Psoas muscle (tissue), 7 donors: Measurements from ENCODE around the gene NR1I2. TPM values are rescaled to one million over a fixed set of nuclear protein-coding genes. Genes with fewer than 3 reads are reported as not detected.

Experiments
- polyA plus RNA-seq, 3 donors: library from polyadenylated mRNA; stranded (reverse); fragments of 200-250 nt; gene quantifications; one replicate each; pipeline ENCODE4 v1.2.3, GENCODE V29; 2013
- total RNA-seq, 4 donors: library from RNA; stranded (reverse); fragmentation: NEBNext Ultra II Directional in 2 of 4; extraction: Animal tissue kit (Norgen Biotek cat#: 25700) in 2 of 4; gene quantifications; one replicate each; pipeline versions ENCODE4 v1.2.1 to v1.2.4, GENCODE V29; 2021 to 2023
- donor health status: healthy with polysubstance abuse.
- donor health status: DM: no; HTN: no; CAD: no; lungs with moderate emphysema.
- donor health status: Bipolar disorder and iron deficiency.
- donor health status: healthy.
- donor health status: DM: no; HTN: no; CAD: no.
- donor health status: DM: no; HTN: no; CAD: no.
- donor health status: DM: yes; HTN: yes; CAD: no.

NR1I2 gene
- total and polyA plus RNA-seq, 7 donors, result 0.03 to 0.05 TPM; not detected in 5

Other genes starting within 250 kb of the NR1I2 start
- under 1 TPM in 1 of 4 donors, not detected in 3; 0.22 TPM for gene CD80, start 222.5 kb upstream of the NR1I2 start, total RNA-seq
- gene CD80, start 222.5 kb upstream of the NR1I2 start, polyA plus RNA-seq, result under 1 TPM in 2 of 3 donors, not detected in 1; 0.06 to 0.07 TPM
- 10 to 100 TPM; 12.6 to 16.9 (median 14.5) TPM for gene ADPRH, start 202.6 kb upstream of the NR1I2 start, total RNA-seq
- gene ADPRH, start 202.6 kb upstream of the NR1I2 start, polyA plus RNA-seq, result 10 to 100 TPM in 2 of 3 donors, 1 to 10 TPM in 1; 5.2 to 16.6 (median 15.0) TPM
- gene PLA1A, start 184.2 kb upstream of the NR1I2 start, total RNA-seq, result 10 to 100 TPM in 1 of 4 donors, 1 to 10 TPM in 3; 2.3 to 11.7 (median 5.8) TPM
- gene PLA1A, start 184.2 kb upstream of the NR1I2 start, polyA plus RNA-seq, result 1 to 10 TPM; 1.1 to 2.5 (median 2.4) TPM
- gene POPDC2, start 121.5 kb upstream of the NR1I2 start, total RNA-seq, result 100 to 1,000 TPM; 103 to 205 (median 149) TPM
- 100 to 1,000 TPM in 1 of 3 donors, 10 to 100 TPM in 2; 30.7 to 140 (median 75.8) TPM for gene POPDC2, start 121.5 kb upstream of the NR1I2 start, polyA plus RNA-seq
- gene COX17, start 104.7 kb upstream of the NR1I2 start, total RNA-seq, result 100 to 1,000 TPM in 3 of 4 donors, 10 to 100 TPM in 1; 89.5 to 180 (median 127) TPM
- 100 to 1,000 TPM; 166 to 330 (median 304) TPM for gene COX17, start 104.7 kb upstream of the NR1I2 start, polyA plus RNA-seq
- under 1 TPM in 3 of 4 donors, not detected in 1; 0.52 to 0.88 (median 0.57) TPM for gene CFAP91, start 79.1 kb upstream of the NR1I2 start, total RNA-seq
- under 1 TPM; 0.09 to 0.72 (median 0.13) TPM for gene CFAP91, start 79.1 kb upstream of the NR1I2 start, polyA plus RNA-seq